Lung (tissue), 12 donors: ENCODE measurements around the gene TNFAIP8L3. TPM values are rescaled to one million over a fixed set of nuclear protein-coding genes. Genes with fewer than 3 reads are reported as not detected.

Experiments
- ATAC-seq: fragments of 200-7000 bp; cut with Tn5 transposase; one replicate; pipeline ENCODE4 v1.9.1; 2020; ENCODE audit warnings: moderate number of reproducible peaks; ENCODE audit not compliant: insufficient read depth, low FRiP score
- DNase-seq, 3 donors: peaks; one replicate each; pipeline ENCODE4 v3.0.0-alpha.2; 2013 to 2017
- H3K27ac ChIP-seq, 2 donors: one replicate each; pipeline ENCODE4 v1.5.1; 2013; ENCODE audit warnings: mild to moderate bottlenecking in 2 of 2, moderate library complexity in 2 of 2, control low read depth in 1 of 2, inconsistent platforms in 1 of 2, low read depth in 1 of 2, low read length in 1 of 2
- H3K27me3 ChIP-seq, 3 donors: one replicate each; pipeline ENCODE4 v1.5.1; 2013; ENCODE audit warnings: low read length in 2 of 3; ENCODE audit not compliant: control insufficient read depth in 3 of 3, insufficient read depth in 3 of 3
- H3K36me3 ChIP-seq, 4 donors: one replicate each; pipeline ENCODE4 v1.5.1; 2013; ENCODE audit warnings: low read length in 4 of 4, mild to moderate bottlenecking in 1 of 4, moderate library complexity in 1 of 4; ENCODE audit not compliant: control insufficient read depth in 4 of 4, insufficient read depth in 4 of 4
- H3K4me1 ChIP-seq, 5 donors: one replicate each; pipeline ENCODE4 v1.5.1; 2013; ENCODE audit warnings: low read length in 5 of 5, mild to moderate bottlenecking in 2 of 5, moderate library complexity in 1 of 5; ENCODE audit not compliant: control insufficient read depth in 5 of 5, insufficient read depth in 5 of 5
- H3K4me3 ChIP-seq: one replicate; pipeline ENCODE4 v1.5.1; 2013; ENCODE audit warnings: mild to moderate bottlenecking, control low read depth, moderate library complexity
- H3K9ac ChIP-seq, 2 donors: one replicate each; pipeline ENCODE4 v1.5.1; 2013; ENCODE audit warnings: low read length in 2 of 2, control low read depth in 1 of 2; ENCODE audit not compliant: insufficient read depth in 1 of 2
- H3K9me3 ChIP-seq, 4 donors: one replicate each; pipeline ENCODE4 v1.5.1; 2013; ENCODE audit warnings: low read length in 3 of 4, mild to moderate bottlenecking in 1 of 4, moderate library complexity in 1 of 4; ENCODE audit not compliant: control insufficient read depth in 4 of 4, insufficient read depth in 3 of 4
- WGBS, 2 donors: extraction: QIAGEN DNeasy Blood & Tissue Kit; methylation state at CpG; one replicate each; pipeline ENCODE4 v1.1.7; 2013; 5-methylcytosine and 5-hydroxymethylcytosine counted together
- polyA plus RNA-seq, 2 donors: library from polyadenylated mRNA; stranded (reverse); fragments of 200-250 nt; gene quantifications; one replicate each; pipeline ENCODE4 v1.2.1, GENCODE V29; 2013
- total RNA-seq, 2 donors: library from RNA; depleted of rRNA in 1 of 2; stranded (reverse); fragments of >200 nt in 1 of 2; gene quantifications; one replicate each; pipeline ENCODE4 v1.2.1, GENCODE V29; 2014 to 2021
- TF ChIP-seq, protein P1 (sequence below): IDR thresholded peaks from 2 replicates; pipeline ENCODE4 v1.5.1; 2012; ENCODE audit warnings: mild to moderate bottlenecking; ENCODE audit errors: control extremely low read depth, extremely low read depth
- donor health status: control.
- donor health status: control.
- donor health status: Bipolar disorder and iron deficiency.
- donor health status: healthy.
- donor health status: DM: yes; HTN: yes; CAD: no.

TNFAIP8L3 gene
- total and polyA plus RNA-seq, 4 donors, result 3.7 to 20.5 (median 9.9) TPM

DNA sequence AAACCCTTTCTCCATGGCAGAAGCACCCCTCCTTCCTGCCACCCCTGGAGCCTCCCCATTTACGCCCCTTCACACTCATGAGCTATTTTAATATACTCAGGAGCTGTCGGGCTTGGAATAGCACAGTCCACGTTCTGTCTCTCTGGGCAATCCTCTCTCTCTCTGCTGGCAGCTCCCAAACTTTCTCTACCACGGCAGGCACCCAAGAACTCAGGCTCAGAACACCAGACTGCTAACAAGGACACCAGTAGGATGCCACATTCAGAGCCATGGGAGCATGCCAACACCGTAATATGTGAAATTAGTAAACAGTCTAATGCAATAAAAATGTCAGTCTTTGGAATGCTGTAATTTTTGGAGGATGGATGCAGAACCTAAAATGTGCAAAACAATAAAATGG, 19.3 kb downstream of the TNFAIP8L3 start:
- no peak overlapping the region for H3K9ac ChIP-seq
- no peak for ATAC-seq
- TF ChIP-seq, protein P1, sequence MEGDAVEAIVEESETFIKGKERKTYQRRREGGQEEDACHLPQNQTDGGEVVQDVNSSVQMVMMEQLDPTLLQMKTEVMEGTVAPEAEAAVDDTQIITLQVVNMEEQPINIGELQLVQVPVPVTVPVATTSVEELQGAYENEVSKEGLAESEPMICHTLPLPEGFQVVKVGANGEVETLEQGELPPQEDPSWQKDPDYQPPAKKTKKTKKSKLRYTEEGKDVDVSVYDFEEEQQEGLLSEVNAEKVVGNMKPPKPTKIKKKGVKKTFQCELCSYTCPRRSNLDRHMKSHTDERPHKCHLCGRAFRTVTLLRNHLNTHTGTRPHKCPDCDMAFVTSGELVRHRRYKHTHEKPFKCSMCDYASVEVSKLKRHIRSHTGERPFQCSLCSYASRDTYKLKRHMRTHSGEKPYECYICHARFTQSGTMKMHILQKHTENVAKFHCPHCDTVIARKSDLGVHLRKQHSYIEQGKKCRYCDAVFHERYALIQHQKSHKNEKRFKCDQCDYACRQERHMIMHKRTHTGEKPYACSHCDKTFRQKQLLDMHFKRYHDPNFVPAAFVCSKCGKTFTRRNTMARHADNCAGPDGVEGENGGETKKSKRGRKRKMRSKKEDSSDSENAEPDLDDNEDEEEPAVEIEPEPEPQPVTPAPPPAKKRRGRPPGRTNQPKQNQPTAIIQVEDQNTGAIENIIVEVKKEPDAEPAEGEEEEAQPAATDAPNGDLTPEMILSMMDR, result no peak
- no peaks in the 10 kb centered on the region for H3K9me3 ChIP-seq
- H3K36me3 ChIP-seq, result no peaks in the 10 kb centered on the region
- no peaks in the 10 kb centered on the region for H3K27me3 ChIP-seq
- 79 to 86% methylated on average over 5 of the region's 5 CpGs for WGBS, 2 donors
- DNase-seq, result no peak
- no peak overlapping the region for H3K27ac ChIP-seq
- H3K4me3 ChIP-seq, result no peak overlapping the region
- peaks cover 0 to 13% (median 2%) of the 10 kb centered on the region in 5 donors for H3K4me1 ChIP-seq

DNA sequence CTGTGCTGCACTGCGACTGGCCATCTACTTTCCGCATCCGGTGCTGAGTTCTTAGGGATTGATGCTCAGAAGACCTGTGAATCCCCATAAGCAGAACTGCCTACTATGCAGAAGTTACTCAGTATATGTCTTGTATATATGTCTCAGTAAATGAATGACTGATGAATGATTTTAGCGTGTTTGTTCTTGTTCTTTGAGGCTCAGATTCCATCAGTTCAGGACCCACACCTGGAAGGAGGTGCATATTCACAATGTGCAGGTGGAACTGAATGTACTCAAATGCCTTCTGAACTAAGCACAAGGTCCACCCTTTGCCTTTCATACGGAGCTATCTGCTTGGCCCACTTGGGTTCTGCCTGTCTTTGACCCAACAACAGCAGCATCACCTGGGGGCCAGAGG, 19.8 kb downstream of the TNFAIP8L3 start:
- H3K9me3 ChIP-seq, result no peaks in the 10 kb centered on the region
- no peak overlapping the region for H3K27ac ChIP-seq
- H3K36me3 ChIP-seq, result no peaks in the 10 kb centered on the region
- no peak overlapping the region for H3K9ac ChIP-seq
- WGBS, 2 donors, result 93 to 97% methylated on average over 5 of the region's 5 CpGs
- no peak for DNase-seq
- no peak for ATAC-seq
- H3K4me3 ChIP-seq, result no peak overlapping the region
- TF ChIP-seq, protein P1, result no peak
- no peaks in the 10 kb centered on the region for H3K27me3 ChIP-seq
- peaks cover 0 to 13% (median 2%) of the 10 kb centered on the region in 5 donors for H3K4me1 ChIP-seq

DNA sequence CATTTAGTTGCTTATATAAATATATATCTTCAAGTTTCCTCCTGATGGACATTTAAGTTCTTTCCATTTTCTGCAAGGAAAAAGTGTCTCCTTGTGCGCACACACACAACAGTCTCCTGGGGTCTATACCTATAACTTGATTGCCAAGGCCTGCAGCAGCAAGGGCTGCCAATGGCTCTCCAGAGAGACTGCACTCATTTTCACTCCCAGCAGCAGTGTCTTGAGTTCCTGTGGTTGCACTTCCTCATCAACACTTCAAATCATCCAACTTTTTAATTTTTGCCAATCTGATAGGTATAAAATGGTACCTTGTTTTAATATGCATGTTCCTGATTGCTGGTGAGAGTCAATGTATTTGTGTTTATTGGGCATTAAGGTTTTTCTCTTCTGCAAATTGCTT, 23.1 kb downstream of the TNFAIP8L3 start:
- 37 to 39% methylated on average over 1 of the region's 1 CpG for WGBS, 2 donors

DNA sequence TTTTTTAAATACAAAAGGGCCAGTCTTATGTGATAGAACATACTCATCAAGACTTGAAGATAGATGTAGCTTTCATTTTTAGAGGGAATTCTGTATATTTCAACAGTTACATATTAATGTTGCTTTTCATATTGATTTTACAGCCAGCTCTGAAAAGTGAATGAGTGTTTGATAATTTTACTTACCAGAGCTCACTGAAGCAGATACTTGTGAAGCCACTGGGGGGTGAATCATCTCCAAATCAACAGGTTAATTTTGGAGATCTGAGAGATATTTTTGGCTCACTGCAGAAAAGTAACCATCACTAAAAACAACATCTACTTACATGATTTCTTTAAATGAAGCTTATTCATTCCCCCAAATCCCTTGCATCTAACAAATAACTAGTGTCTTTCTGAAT, 24.7 kb downstream of the TNFAIP8L3 start:
- no peaks in the 10 kb centered on the region for H3K36me3 ChIP-seq
- DNase-seq, result no peak
- no peak overlapping the region for H3K9ac ChIP-seq
- no peaks in the 10 kb centered on the region for H3K9me3 ChIP-seq
- TF ChIP-seq, protein P1, result no peak
- no peak overlapping the region for H3K27ac ChIP-seq
- H3K4me3 ChIP-seq, result no peak overlapping the region
- peaks cover 0 to 11% (median 0%) of the 10 kb centered on the region in 5 donors for H3K4me1 ChIP-seq
- ATAC-seq, result no peak
- H3K27me3 ChIP-seq, result no peaks in the 10 kb centered on the region

More for the DNA sequence above, 23.1 kb downstream of the TNFAIP8L3 start:
- H3K36me3 ChIP-seq, result no peaks in the 10 kb centered on the region
- H3K4me3 ChIP-seq, result no peak overlapping the region
- H3K27ac ChIP-seq, result no peak overlapping the region
- DNase-seq, result no peak
- ATAC-seq, result no peak
- TF ChIP-seq, protein P1, result no peak
- no peak overlapping the region for H3K9ac ChIP-seq
- H3K4me1 ChIP-seq, result peaks cover 0 to 8% (median 2%) of the 10 kb centered on the region in 5 donors
- H3K27me3 ChIP-seq, result no peaks in the 10 kb centered on the region
- no peaks in the 10 kb centered on the region for H3K9me3 ChIP-seq
